NK-92 (cell line): ENCODE measurements around the gene PLAAT2.
"Not testable (repeated sequence)": the region's sequence is repeated elsewhere in the genome, so short reads cannot be mapped to it uniquely, and the experiment has no call there.

Experiments
- DNase-seq: peaks from one replicate; lab custom pipeline; 2025; ENCODE audit not compliant: unreplicated experiment; lab: John Stamatoyannopoulos, UW

The PLAAT2 gene

GRCh38 chr11:63563201-63564055 is at the start of gene PLAAT2:
Gene PLAAT2, minus strand, starts transcription at chr11:63563379. Its CDS starts 55 bp downstream, at chr11:63563324.
- no peak for DNase-seq

- no peak for DNase-seq
Observed at GRCh38 chr11:63612181-63612580, 49.0 kb upstream of the PLAAT2 start.

DNA sequence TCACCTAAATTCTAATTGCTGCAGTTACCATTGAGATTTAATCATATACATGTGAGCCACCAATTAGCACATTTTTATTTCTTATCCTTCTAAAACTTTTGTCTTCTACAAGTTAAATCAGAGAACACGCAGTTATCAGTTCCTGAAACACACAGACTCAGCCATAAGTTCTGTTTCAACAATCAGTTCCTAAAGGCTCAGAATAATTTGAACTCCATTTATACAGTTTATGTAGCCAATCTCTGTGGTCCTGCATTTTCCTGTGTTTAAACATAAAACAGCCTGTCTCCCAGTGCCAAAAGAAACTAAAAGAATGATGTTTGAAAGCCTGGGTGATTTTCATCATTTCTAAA is 48.2 kb upstream of the PLAAT2 start:
- no peak for DNase-seq

DNA sequence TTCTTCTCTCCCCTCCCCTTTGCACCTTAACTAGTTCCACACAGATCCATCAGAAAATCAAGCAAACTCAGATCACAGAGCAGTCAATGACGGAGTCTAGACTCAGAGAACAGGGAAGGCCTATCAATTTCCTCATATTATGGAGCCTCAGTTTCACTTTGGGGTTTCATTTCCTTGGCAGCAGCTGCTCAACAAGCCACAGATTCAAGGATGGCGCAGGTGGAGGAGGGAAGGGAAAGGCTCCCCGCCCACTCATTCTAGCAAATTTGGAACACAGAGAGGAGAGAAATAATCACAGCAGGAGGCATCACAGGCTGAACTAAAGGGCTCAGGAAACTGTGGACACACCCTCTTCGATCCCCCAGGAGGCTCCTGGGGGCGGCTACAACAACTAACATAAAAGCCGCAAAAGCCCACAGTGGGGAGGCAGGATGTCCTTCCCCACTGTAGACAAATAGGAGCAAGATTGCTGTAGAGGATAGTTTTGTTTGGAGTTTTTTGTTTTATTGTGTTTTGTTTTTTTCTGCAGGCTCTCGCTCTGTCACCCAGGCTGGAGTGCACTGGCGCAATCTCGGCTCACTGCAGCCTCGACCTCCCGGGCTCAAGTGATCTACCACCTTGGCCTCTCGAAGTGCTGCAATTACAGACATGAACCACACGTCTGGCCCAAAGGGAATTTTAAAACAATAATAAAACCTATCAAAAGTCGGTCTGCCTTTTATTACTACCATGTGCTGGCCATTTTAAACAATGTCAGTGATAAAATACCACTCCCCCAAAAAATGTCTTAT is 47.6 kb upstream of the PLAAT2 start:
- DNase-seq = no peak

DNA sequence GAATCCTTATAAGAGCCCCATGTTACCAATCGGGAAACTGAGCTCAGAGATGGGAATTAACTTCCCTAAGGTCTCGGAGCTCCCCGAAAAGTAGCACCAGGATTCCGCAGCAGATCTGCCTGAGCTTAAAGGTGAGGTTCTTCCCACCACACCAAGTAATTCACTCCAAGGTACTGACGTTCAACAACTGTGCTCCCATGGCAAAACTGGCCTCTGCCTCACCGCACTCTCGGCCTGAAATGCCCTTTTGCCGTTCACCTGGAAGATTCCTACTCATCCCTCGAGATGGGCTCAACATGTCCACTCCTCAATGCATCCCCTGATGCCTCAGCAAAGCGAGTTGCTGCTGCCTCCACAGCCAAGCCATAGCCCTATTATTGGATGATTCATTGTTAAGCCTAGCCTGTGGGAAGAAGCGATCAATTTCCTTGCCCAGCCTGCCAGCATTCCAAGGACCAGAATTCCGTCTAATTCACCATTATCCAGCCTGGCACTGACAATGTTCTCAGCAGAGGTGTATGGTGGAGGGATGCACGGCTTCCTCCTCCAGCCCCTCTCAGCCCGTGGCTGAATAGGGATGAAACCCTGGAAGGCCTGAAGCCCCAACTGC is 46.9 kb upstream of the PLAAT2 start:
- no peak for DNase-seq

- DNase-seq = no peak
Observed at GRCh38 chr11:63609536-63609935, 46.4 kb upstream of the PLAAT2 start.

GRCh38 chr11:63608353-63609345 is 45.5 kb upstream of the PLAAT2 start:
- DNase-seq = no peak

DNA sequence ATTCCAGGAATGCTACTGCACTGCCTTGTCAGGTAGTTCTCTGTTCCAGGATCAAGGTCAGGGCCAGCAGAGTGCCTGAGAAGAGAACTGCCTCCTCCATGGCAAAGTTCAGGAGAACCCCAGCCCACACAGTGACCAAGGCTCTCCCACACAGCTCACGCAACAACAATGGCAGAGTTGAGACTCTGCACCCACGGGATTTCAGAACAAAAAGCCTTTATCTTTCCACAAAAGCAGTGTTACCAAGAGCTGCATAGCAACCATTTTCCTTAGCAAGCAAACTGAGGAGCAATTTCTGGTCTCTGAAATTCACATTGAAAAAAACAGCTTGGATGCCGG is 40.0 kb upstream of the PLAAT2 start:
- DNase-seq = no peak

DNA sequence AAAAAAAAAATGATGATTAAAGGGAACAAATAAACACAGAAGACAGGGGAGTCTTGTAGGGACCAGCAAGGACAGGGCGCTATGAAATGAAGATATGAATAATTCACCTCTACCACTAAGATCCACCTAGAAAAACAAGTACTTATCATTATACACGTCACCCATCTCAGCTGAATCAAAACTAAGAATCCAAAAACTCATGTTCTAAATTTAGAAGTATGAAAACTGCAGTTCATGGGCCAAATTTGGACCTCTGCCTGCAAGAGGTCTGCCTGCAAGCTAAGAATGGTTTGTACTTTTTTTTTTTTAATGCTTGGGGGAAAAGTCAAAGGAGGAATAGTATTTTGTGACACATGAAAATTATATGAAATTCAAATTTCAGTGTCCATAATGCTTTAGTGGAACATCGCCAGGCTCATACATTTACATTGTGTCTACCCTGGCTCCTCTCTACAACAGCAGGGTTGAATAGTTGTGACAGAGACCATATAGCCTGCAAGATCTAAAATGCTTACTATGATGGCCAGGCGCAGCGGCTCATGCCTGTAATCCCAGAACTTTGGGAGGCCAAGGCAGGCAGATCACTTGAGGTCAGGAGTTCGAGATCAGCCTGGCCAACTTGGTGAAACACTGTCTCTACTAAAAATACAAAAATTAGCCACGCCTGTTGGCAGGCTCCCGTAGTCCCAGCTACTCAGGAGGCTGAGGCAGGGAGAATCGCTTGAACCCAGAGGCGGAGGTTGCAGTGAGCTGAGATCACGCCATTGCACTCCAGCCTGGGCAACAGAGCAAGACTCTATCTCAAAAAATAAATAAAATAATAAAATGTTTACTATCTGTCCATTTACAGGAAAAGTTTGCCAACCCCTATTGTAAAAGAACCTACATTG is 39.4 kb upstream of the PLAAT2 start:
- not testable (repeated sequence) for DNase-seq

DNA sequence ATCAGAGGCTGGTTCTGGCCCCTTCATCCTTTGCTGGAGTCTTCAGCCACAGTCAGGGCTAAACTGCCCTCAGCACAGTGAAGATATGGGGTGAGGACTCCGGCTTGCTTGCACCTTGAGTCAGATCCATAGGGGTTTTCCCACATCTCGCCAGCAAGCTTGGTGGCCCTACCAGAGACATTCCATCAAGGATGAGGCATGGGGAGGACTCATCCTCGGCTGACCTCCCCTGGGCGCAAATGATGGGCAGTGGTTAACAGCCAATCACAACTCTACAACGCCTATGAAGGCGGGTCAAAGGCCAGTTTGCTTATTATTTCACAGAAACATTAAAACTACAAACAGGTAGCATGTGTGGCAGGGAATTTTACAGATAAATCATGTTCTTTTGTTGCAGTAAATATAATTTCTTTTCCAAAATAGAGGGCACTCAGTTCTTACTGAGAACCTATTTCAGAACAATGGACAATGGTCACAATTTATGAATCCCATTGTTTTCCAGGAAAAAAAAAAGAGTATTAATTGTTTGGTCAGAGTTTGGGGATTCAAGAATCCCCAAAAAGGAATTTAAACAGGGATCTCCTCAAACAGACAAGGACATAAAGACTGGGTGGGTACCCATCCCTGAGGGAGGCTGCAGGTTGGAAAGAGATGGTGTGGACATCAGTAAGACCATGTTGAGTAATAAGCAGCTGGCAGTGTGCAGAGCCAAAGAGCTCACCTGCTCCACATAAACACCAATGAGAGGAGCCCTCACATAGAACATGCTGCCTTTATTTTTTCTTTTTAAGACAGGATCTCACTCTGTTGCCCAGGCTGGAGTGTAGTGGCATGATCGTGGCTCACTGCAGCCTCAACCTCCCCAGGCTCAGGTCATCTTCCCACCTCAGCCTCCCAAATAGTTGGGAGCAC is 36.3 kb upstream of the PLAAT2 start:
- no peak for DNase-seq

DNA sequence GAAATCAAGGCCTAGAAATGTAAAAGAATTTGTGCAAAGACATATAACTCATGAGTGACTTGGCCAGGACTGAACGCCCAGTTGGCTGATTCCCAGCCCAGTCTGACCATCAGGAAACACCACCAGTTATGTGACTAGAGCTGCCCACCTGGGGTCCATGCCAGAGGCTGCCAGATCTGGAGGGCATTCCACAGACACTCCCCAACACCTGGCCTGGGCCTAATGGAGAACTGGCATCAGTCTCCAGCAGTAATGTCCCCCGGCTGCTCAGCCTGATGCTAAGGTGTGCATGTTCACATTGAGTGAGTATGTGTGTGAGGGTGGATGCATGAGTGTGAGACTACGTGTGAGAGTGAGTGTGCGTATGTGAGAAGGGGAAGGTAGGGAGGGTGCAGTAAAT is 35.4 kb upstream of the PLAAT2 start:
- DNase-seq = no peak

DNA sequence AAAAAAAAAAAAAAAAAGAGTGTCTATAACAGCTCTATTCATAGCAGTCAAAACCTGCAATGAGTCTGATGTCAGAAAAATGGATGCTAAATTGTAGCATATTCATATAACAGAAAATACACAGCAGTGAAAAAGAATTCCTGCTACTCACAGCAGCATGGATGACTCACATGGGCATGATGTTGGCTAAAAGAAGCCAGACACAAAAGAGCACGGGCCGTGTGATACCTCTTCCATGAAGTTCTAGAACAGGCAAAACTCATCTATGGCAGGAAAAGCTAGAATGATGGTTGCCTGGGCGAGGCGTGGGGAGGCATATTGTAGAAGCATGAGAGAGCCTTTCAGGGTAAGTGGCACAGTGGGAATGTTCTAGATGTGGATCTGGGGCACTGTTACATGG is 32.1 kb upstream of the PLAAT2 start:
- no peak for DNase-seq

DNA sequence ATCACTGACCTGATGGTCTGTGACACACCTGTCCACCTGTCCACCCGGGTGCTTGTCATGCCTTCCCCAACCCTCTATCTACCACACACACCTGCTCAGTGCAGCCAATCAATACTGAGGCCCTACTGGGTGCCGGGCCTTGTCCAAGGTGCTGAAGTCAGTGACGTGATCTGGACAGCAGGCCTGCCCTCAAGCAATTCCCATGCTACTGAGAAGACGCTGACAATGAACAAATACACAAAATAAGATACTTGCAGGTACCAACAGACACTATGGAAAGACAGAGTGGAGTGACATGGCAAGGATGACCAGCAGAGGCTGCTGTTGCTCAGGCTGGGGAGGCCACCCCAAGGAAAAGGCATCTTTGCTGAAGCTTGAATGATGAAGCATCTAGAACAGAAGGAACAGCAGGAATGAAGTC is 29.8 kb upstream of the PLAAT2 start:
- no peak for DNase-seq

- no peak for DNase-seq
Observed at GRCh38 chr11:63590024-63590788, 27.0 kb upstream of the PLAAT2 start.

DNA sequence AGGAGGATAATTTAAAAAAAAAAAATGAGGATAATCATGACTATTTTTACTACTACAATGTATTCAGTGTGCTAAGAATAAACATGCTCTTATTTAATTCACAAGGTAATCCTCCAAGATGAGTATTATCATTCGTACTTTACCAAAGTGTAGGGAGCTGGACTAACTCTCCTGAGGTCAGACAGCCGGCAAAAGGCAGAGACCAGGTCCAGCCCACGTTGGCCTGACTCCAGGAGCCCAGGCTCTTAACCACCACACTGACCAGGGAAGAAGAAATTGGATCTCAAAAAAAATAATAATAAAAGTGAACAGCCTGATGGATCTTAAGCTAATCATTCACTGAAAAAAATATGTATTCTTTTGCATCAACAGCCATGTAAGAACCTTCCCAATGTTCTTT is 25.8 kb upstream of the PLAAT2 start:
- DNase-seq = no peak

GRCh38 chr11:63586451-63587166 is 23.4 kb upstream of the PLAAT2 start:
- no peak for DNase-seq

GRCh38 chr11:63583357-63583677 is 20.1 kb upstream of the PLAAT2 start:
- no peak for DNase-seq

- DNase-seq = not testable (repeated sequence)
Observed at GRCh38 chr11:63581224-63581623, 18.0 kb upstream of the PLAAT2 start.
